Trophoblast cell (in vitro differentiated cells and primary cell): Measurements from ENCODE around the gene MRPS7.

Experiments used
- DNase-seq, 2 donors: peaks; one replicate each; pipeline ENCODE4 v3.0.0-alpha.2; 2016
- H2AFZ ChIP-seq: 2 replicates; pipeline ENCODE4 v1.6.1; 2013; ENCODE audit warnings: low read length, moderate library complexity, mild to moderate bottlenecking; ENCODE audit not compliant: insufficient read depth, poor library complexity
- H2AK5ac ChIP-seq: 2 replicates; pipeline ENCODE4 v1.6.1; 2013; ENCODE audit warnings: mild to moderate bottlenecking, low read length
- H2BK120ac ChIP-seq: 2 replicates; pipeline ENCODE4 v1.6.1; 2013; ENCODE audit warnings: low read length, mild to moderate bottlenecking, moderate library complexity; ENCODE audit not compliant: insufficient read depth, poor library complexity
- H2BK12ac ChIP-seq: 2 replicates; pipeline ENCODE4 v1.6.1; 2013; ENCODE audit warnings: mild to moderate bottlenecking, low read length, moderate library complexity
- H2BK5ac ChIP-seq: 2 replicates; pipeline ENCODE4 v1.6.1; 2013; ENCODE audit warnings: low read length, low read depth, moderate library complexity, mild to moderate bottlenecking; ENCODE audit not compliant: poor library complexity
- H3K14ac ChIP-seq: 2 replicates; pipeline ENCODE4 v1.6.1; 2013; ENCODE audit warnings: mild to moderate bottlenecking, low read length
- H3K18ac ChIP-seq: 2 replicates; pipeline ENCODE4 v1.6.1; 2013; ENCODE audit warnings: mild to moderate bottlenecking, low read length
- H3K23ac ChIP-seq: 2 replicates; pipeline ENCODE4 v1.6.1; 2013; ENCODE audit warnings: low read length
- H3K27ac ChIP-seq: 2 replicates; pipeline ENCODE4 v1.5.1; 2013; ENCODE audit warnings: low read depth, mild to moderate bottlenecking, inconsistent platforms, low read length, moderate library complexity
- H3K27me3 ChIP-seq: 2 replicates; pipeline ENCODE4 v1.6.1; 2013; ENCODE audit warnings: inconsistent platforms, mild to moderate bottlenecking, low read length, moderate library complexity; ENCODE audit not compliant: insufficient read depth
- H3K36me3 ChIP-seq, 2 experiments: 1 replicate in 1 of 2; 2 replicates in 1 of 2; pipeline ENCODE4 v1.6.1; 2013; ENCODE audit warnings: low read length in 2 of 2, mild to moderate bottlenecking in 2 of 2, moderate library complexity in 1 of 2; ENCODE audit not compliant: insufficient read depth in 2 of 2, control insufficient read depth in 1 of 2
- H3K4ac ChIP-seq: 2 replicates; pipeline ENCODE4 v1.6.1; 2013; ENCODE audit warnings: low read depth, mild to moderate bottlenecking, low read length, moderate library complexity
- H3K4me1 ChIP-seq, 2 experiments: 1 replicate in 1 of 2; 2 replicates in 1 of 2; pipeline ENCODE4 v1.6.1; 2013; ENCODE audit warnings: low read length in 2 of 2, mild to moderate bottlenecking in 2 of 2, moderate library complexity in 1 of 2; ENCODE audit not compliant: insufficient read depth in 2 of 2, control insufficient read depth in 1 of 2
- H3K4me2 ChIP-seq: 2 replicates; pipeline ENCODE4 v1.6.1; 2013; ENCODE audit warnings: inconsistent platforms, mild to moderate bottlenecking, low read length, moderate library complexity
- H3K4me3 ChIP-seq: 2 replicates; pipeline ENCODE4 v1.5.1; 2013; ENCODE audit warnings: mild to moderate bottlenecking, low read depth, low read length, inconsistent platforms
- H3K79me1 ChIP-seq: one replicate; pipeline ENCODE4 v1.6.1; 2013; ENCODE audit warnings: low read length
- H3K79me2 ChIP-seq: 2 replicates; pipeline ENCODE4 v1.6.1; 2013; ENCODE audit warnings: low read length, mild to moderate bottlenecking; ENCODE audit not compliant: control insufficient read depth, insufficient read depth, poor library complexity
- H3K9ac ChIP-seq: 2 replicates; pipeline ENCODE4 v1.6.1; 2013; ENCODE audit warnings: mild to moderate bottlenecking, low read length
- H3K9me3 ChIP-seq: 2 replicates; pipeline ENCODE4 v1.6.1; 2013; ENCODE audit warnings: low read depth, mild to moderate bottlenecking, control low read depth, inconsistent platforms, low read length; ENCODE audit not compliant: insufficient read depth
- H4K12ac ChIP-seq: 2 replicates; pipeline ENCODE4 v1.6.1; 2013; ENCODE audit warnings: low read depth, mild to moderate bottlenecking, low read length, moderate library complexity
- H4K8ac ChIP-seq: 2 replicates; pipeline ENCODE4 v1.6.1; 2013; ENCODE audit warnings: low read depth, mild to moderate bottlenecking, low read length, moderate library complexity
- H4K91ac ChIP-seq: one replicate; pipeline ENCODE4 v1.6.1; 2013; ENCODE audit warnings: low read depth, mild to moderate bottlenecking, low read length, moderate library complexity
- WGBS: extraction: QIAGEN DNeasy Blood & Tissue Kit; methylation state at CpG from one replicate; pipeline ENCODE4 v1.1.7; 2013; ENCODE audit warnings: missing lambda C conversion rate; ENCODE audit not compliant: insufficient read length, insufficient coverage; ENCODE audit errors: extremely low coverage; 5-methylcytosine and 5-hydroxymethylcytosine counted together

MRPS7 gene

GRCh38 chr17:75285123-75285522 lies 23.4 kb downstream of the MRPS7 start:
- peaks cover 5% of the 10 kb centered on the region for H3K79me1 ChIP-seq
- no peak overlapping the region for H3K9ac ChIP-seq
- H3K36me3 ChIP-seq = peaks cover 0 to 4% of the 10 kb centered on the region in 2 experiments
- no peak overlapping the region for H4K8ac ChIP-seq
- H3K79me2 ChIP-seq = no peaks in the 10 kb centered on the region
- no peak overlapping the region for H4K91ac ChIP-seq
- no peak overlapping the region for H3K18ac ChIP-seq
- H2AFZ ChIP-seq = no peak overlapping the region
- no peak overlapping the region for H4K12ac ChIP-seq
- no CpG with 5 or more reads among the region's 6 CpGs for WGBS
- no peaks in the 10 kb centered on the region for H3K9me3 ChIP-seq
- no peak overlapping the region for H3K27ac ChIP-seq
- no peak overlapping the region for H2BK12ac ChIP-seq
- peaks cover 2% of the 10 kb centered on the region in 2 experiments for H3K4me1 ChIP-seq
- H2BK120ac ChIP-seq = no peak overlapping the region
- H3K4ac ChIP-seq = no peak overlapping the region
- no peak overlapping the region for H2AK5ac ChIP-seq
- no peak overlapping the region for H2BK5ac ChIP-seq
- H3K14ac ChIP-seq = no peak overlapping the region
- no peak for DNase-seq
- H3K27me3 ChIP-seq = no peaks in the 10 kb centered on the region
- H3K4me3 ChIP-seq = no peak overlapping the region
- H3K4me2 ChIP-seq = no peak overlapping the region
- H3K23ac ChIP-seq = no peak overlapping the region

GRCh38 chr17:75287221-75287620 lies 25.5 kb downstream of the MRPS7 start:
- Histone ChIP-seq H3K9ac (no peak overlapping the region), H3K18ac (no peak overlapping the region), H2AK5ac (no peak overlapping the region), H3K27ac (no peak overlapping the region), H4K91ac (no peak overlapping the region), H2BK12ac (no peak overlapping the region), H3K27me3 (no peaks in the 10 kb centered on the region), H3K14ac (no peak overlapping the region), H3K79me2 (no peaks in the 10 kb centered on the region), H3K4me2 (no peak overlapping the region), H2BK5ac (no peak overlapping the region), H3K23ac (no peak overlapping the region), H3K36me3 (peaks cover 0 to 2% of the 10 kb centered on the region in 2 experiments), H3K4me3 (no peak overlapping the region), H4K8ac (no peak overlapping the region), H3K9me3 (no peaks in the 10 kb centered on the region), H3K4ac (no peak overlapping the region), H3K79me1 (peaks cover 5% of the 10 kb centered on the region), H2AFZ (no peak overlapping the region), H4K12ac (no peak overlapping the region), H3K4me1 (peaks cover 2% of the 10 kb centered on the region in 2 experiments), H2BK120ac (no peak overlapping the region)
- no CpG with 5 or more reads among the region's 9 CpGs for WGBS
- no peak for DNase-seq

- no CpG with 5 or more reads among the region's 2 CpGs for WGBS
- no peak overlapping the region for H3K27ac ChIP-seq
Observed at GRCh38 chr17:75288359-75288758, 26.7 kb downstream of the MRPS7 start.

GRCh38 chr17:75288770-75289114 lies 27.1 kb downstream of the MRPS7 start:
- no peak overlapping the region for H2BK5ac ChIP-seq
- H4K12ac ChIP-seq = no peak overlapping the region
- H4K91ac ChIP-seq = no peak overlapping the region
- H3K9ac ChIP-seq = peak overlapping the region; percentile 44
- peak overlapping the region; percentile 95 for H3K4me3 ChIP-seq
- H4K8ac ChIP-seq = peak overlapping the region; percentile 68
- H3K36me3 ChIP-seq = peaks cover 0 to 2% of the 10 kb centered on the region in 2 experiments
- no peak overlapping the region for H2AK5ac ChIP-seq
- H3K14ac ChIP-seq = no peak overlapping the region
- no peak overlapping the region for H3K27ac ChIP-seq
- H2AFZ ChIP-seq = peak overlapping the region; percentile 81
- H3K79me1 ChIP-seq = peaks cover 5% of the 10 kb centered on the region
- H2BK120ac ChIP-seq = no peak overlapping the region
- peak overlapping the region; percentile 99 for H3K4me2 ChIP-seq
- H3K79me2 ChIP-seq = no peaks in the 10 kb centered on the region
- no peak overlapping the region for H3K23ac ChIP-seq
- H3K4me1 ChIP-seq = peaks cover 2% of the 10 kb centered on the region in 2 experiments
- H3K9me3 ChIP-seq = no peaks in the 10 kb centered on the region
- H3K18ac ChIP-seq = no peak overlapping the region
- no peaks in the 10 kb centered on the region for H3K27me3 ChIP-seq
- H3K4ac ChIP-seq = no peak overlapping the region
- no CpG with 5 or more reads among the region's 14 CpGs for WGBS
- H2BK12ac ChIP-seq = no peak overlapping the region
- peak in 1 of 2 donors; percentile 48 for DNase-seq

More at GRCh38 chr17:75288359-75288758, 26.7 kb downstream of the MRPS7 start:
- no peak overlapping the region for H4K12ac ChIP-seq
- no peak overlapping the region for H3K18ac ChIP-seq
- peaks cover 0 to 2% of the 10 kb centered on the region in 2 experiments for H3K36me3 ChIP-seq
- H3K23ac ChIP-seq = no peak overlapping the region
- no peak overlapping the region for H4K8ac ChIP-seq
- no peaks in the 10 kb centered on the region for H3K27me3 ChIP-seq
- H3K9me3 ChIP-seq = no peaks in the 10 kb centered on the region
- no peak overlapping the region for H2BK5ac ChIP-seq
- H3K79me2 ChIP-seq = no peaks in the 10 kb centered on the region
- no peak overlapping the region for H3K14ac ChIP-seq
- H3K4me3 ChIP-seq = no peak overlapping the region
- peak overlapping the region; percentile 99 for H3K4me2 ChIP-seq
- H2BK12ac ChIP-seq = no peak overlapping the region
- H4K91ac ChIP-seq = no peak overlapping the region
- H2AFZ ChIP-seq = no peak overlapping the region
- peaks cover 2% of the 10 kb centered on the region in 2 experiments for H3K4me1 ChIP-seq
- no peak overlapping the region for H3K4ac ChIP-seq
- no peak for DNase-seq
- H3K9ac ChIP-seq = no peak overlapping the region
- H2AK5ac ChIP-seq = no peak overlapping the region
- H2BK120ac ChIP-seq = no peak overlapping the region
- peaks cover 5% of the 10 kb centered on the region for H3K79me1 ChIP-seq
